GM21515 (cell line): ENCODE data around the gene GMDS.

ENCODE experiments used
- ATAC-seq: cut with Tn5 transposase; IDR thresholded peaks from one replicate; pipeline ENCODE4 v1.9.1; 2021; ENCODE audit not compliant: unreplicated experiment

The GMDS gene

DNA sequence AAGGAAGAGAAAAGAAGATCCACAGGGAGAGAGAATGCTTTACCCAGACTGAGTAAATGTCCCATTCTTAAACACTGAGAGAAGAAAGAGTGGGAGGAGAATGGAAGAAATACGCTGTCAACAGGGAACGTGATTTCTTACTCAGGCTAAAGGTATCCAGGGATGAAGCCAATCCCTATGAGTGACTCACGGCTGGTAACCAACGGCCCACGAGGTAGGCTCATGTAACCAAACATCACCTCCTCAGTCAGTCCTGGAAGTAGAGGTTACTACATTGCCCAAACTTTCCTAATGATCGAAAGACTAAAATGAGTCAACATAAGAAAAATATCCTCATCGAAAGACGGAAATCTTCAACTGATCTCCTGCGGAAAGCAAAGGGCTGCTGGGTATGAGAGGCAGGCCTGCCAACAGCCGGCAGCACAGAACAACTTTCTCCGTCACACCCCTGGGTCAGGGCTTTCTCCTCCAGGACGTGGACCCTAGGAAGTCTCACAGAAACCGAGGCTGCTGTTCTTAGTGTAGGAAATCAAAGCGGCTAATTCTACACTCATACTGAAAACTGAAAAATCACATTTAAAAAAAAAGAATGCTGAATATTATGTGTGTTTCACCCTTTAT is 292.6 kb downstream of the GMDS start:
- ATAC-seq, result no peak

- no peak for ATAC-seq
Observed at GRCh38 chr6:1950631-1951030, 294.8 kb downstream of the GMDS start.

GRCh38 chr6:1949538-1949937 is 295.9 kb downstream of the GMDS start:
- ATAC-seq, result no peak

DNA sequence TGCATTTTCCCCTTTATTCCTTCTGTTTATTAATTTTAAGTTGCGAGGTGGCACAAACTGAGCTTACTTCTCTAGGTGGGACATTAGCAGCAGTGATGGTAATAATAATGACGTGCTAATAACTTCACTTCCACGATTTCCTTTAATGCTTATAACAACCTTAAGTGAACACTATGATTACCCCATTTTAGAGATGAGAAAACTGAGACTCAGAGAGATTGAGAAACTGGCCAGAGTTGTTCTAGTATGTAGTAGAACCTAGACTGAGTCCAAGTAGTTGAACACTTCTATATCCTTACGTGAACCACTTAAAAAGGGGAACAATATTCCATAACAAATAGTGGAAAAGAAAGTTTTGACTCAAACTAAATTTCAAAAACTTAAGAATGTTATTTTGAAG is 297.5 kb downstream of the GMDS start:
- ATAC-seq, result no peak

- no peak for ATAC-seq
Observed at GRCh38 chr6:1946583-1946982, 298.8 kb downstream of the GMDS start.

DNA sequence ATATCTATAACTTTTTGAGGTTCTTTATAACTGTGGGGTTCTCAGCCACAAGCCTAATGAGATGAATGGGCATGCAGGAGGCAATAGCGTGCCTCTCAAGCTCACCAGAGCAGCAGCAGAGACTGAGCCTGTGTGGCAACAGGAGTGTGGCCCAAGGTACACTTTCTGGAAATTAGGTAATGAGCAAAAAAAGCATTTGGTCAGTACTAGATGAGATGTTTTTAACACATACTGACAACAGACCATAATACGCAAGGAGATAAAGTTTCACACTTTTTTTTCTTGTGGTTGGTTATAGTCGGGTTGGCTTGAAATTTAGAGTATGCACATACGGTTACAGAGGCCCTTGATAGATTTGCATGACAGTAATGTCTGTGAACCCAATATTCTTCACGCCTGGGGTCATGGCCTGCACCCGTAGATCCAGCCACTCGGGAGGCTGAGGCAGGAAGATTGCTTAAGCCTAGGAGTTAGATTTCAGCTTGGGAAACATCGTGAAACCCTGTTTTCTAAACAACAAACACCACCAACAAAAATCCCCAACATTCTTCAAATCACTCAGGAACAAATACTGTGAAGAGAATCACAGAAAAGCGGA is 300.1 kb downstream of the GMDS start:
- ATAC-seq, result no peak

DNA sequence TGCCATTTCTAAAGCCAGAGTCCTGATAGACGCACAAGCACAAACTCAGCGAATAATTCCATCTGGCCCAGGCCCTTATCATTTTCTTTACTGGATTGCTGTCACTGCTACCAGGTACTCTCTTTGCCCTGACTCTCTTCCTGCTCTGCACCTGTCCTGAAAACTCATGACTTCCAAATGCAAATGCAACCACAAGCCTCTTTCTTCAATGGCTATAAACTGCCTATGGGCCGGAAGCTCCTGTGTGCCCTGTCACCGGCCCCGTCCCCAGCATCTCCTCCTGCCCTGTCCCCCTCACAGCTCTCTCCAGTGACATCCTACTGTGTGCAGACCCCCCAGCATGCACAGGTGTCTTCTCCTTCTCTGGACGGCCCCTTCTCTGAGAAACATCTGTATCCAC is 302.6 kb downstream of the GMDS start:
- no peak for ATAC-seq

DNA sequence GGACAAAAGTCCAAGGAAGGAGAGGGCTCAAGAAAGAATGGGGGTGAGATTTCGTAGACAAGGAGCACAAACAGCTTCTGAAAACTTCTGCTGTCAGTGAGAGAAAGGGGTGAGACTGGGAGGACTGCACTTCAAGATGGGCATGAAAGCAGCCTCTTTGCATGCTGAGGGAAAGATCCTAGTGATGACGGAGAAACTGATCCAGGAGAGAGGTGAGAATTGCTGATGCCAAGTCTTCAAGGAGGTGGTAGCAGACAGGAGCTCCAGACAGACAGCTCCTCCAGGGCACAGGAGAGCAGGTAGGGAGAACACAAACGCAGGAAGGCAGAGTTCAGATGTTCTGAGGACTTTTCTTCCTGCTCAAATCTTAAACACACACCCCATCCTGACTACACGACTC is 303.9 kb downstream of the GMDS start:
- no peak for ATAC-seq

- no peak for ATAC-seq
Observed at GRCh38 chr6:1940381-1940780, 305.0 kb downstream of the GMDS start.

GRCh38 chr6:1933292-1933691 is 312.1 kb downstream of the GMDS start:
- ATAC-seq, result no peak

GRCh38 chr6:1931817-1932216 is 313.6 kb downstream of the GMDS start:
- no peak for ATAC-seq

GRCh38 chr6:1930356-1930755 is 315.0 kb downstream of the GMDS start:
- ATAC-seq, result no peak

- ATAC-seq, result no peak
Observed at GRCh38 chr6:1929931-1930330, 315.5 kb downstream of the GMDS start.

- ATAC-seq, result no peak
Observed at GRCh38 chr6:1925743-1926430, 319.5 kb downstream of the GMDS start.

DNA sequence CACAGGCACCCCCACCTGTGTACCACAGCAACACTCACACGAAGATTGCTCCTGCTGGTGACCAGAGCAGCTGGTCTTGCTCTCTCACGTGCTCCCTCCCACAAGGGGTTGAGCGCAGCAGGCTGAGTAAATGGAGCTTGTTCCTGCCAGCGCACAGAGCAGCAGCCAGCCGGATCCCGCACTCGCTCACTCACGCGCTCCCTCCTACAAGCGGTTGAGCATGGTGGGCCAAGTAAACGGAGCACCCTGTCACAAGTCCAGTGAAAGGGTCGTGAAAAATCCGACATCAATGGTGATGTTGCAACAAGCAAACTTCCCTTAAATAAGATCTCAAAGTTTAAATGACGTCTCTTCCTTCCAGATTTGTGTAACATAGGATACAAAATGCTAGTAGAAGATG is 322.0 kb downstream of the GMDS start:
- ATAC-seq, result no peak

DNA sequence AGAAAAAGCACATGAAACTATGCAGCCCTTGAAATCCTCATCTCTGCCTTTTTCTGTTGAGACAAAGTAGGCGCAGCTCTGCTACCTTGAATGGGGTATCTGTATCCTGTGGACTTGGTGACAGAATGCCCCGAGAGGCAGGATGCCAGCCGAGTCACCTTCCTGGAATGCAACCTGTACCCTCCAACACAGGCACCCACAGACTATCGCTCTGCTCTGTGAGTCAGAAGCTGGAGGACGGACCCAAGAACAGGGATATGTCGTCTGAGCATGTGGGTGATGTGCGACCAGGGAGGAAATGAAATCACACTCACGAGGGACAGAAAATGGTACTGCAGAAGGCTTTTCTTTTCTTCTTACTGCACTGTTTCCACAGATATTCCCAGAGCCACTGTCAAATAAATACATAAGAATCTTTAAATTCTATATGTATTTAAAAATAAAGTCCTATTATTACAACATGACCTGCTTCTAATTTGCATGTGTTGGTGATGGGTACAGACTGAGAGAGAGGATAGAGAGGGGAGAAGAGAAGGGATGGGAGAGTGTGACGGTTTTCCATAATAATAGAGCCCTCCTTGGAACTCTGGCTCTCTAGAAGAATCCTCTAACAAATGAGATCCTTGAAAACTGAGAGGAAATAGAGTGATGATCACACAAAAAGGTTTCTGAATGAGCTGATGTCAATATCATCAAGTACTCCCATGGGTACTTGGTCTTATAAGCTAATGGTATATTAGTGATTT is 327.6 kb downstream of the GMDS start:
- ATAC-seq, result no peak

GRCh38 chr6:1916334-1917070 is 328.9 kb downstream of the GMDS start:
- no peak for ATAC-seq

DNA sequence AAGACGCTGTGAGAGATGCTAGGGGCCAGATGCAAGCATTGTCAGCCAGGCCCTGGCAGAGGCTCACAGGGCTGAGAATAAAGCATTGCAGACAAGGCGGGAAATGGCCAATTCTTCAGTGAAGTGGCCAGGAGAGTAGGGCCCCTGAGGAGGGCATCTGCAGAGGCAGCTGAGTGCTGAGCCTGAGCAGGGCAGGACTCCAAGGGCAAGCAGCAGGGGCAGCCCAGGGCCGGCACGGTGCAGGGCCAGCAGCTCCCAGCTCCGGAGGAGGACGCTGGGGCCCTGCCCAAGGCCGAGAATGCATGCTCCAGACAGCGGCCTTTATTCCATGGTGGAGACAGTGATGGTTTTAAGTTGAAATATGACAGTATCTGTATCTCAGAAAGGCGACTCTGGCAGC is 330.2 kb downstream of the GMDS start:
- no peak for ATAC-seq

DNA sequence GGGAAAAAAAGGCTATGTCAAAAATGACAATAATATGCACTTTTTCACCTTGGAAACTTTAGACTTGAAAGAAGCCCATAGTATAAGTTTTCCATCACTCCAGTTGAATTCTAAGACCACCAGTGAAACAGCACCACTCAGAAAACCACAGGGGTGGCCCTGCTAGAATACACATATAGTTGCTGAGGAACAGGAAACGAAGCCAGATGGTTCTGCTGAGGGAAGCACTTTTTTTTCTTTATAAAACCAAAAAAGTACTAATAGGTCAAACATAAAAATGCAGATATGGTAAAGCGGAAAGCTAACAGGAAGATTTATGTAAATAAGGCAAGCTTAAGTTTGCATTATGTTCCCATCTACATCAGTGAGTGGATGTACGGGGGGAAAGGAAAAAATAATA is 331.8 kb downstream of the GMDS start:
- ATAC-seq, result no peak

DNA sequence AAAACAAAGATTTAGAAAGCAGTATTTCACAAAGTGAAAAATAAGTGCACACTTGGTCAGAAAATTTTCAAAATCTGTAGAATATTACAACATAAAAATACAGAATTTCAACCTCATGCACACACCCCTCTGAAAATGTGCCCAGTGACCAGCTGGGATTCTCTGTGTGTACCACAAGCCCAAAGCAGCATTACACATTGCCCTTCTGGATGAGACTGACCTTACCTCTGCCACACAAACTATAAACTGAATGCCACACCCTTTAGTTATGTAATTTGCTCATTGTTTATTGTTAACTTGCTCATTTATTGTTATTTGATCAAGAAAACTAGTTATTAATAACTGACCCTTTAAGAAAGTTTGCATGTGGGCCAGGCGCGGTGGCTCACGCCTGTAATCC is 332.7 kb downstream of the GMDS start:
- ATAC-seq, result no peak

DNA sequence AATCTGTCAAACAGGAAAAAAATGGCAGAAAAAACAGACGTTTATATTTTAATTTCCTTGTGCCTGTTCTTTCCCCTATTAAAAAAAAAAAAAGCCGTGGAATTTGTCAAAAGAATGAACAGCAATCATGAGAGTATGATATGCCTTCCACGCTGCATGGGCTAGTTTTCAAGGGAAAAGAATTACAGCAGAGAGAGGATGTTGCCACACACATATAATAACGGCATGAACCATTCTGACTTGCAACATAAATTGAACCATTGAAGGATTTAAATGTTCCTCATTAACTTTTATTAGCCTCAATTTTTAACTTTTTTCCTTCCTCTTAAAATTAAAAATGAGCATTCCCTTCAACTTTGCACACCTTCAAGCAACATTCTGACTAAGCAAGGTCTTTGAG is 333.9 kb downstream of the GMDS start:
- no peak for ATAC-seq
